B cell (primary cell): ENCODE measurements around the gene PRMT5.

Source experiments
- EZH2 ChIP-seq: IDR thresholded peaks from 2 replicates; pipeline ENCODE4 v1.6.1; 2012; ENCODE audit warnings: borderline replicate concordance, low read depth, mild to moderate bottlenecking, moderate library complexity, low read length; ENCODE audit not compliant: insufficient read depth, poor library complexity, severe bottlenecking
- TF ChIP-seq, protein P1 (sequence below): fragments of 200-600 bp; IDR thresholded peaks from one replicate; pipeline ENCODE4 v1.8.0; 2022; ENCODE audit warnings: antibody characterized with exemption, mild to moderate bottlenecking

GRCh38 chr14:22884076-22884737 is 45.0 kb downstream of the PRMT5 start:
- TF ChIP-seq, protein P1, sequence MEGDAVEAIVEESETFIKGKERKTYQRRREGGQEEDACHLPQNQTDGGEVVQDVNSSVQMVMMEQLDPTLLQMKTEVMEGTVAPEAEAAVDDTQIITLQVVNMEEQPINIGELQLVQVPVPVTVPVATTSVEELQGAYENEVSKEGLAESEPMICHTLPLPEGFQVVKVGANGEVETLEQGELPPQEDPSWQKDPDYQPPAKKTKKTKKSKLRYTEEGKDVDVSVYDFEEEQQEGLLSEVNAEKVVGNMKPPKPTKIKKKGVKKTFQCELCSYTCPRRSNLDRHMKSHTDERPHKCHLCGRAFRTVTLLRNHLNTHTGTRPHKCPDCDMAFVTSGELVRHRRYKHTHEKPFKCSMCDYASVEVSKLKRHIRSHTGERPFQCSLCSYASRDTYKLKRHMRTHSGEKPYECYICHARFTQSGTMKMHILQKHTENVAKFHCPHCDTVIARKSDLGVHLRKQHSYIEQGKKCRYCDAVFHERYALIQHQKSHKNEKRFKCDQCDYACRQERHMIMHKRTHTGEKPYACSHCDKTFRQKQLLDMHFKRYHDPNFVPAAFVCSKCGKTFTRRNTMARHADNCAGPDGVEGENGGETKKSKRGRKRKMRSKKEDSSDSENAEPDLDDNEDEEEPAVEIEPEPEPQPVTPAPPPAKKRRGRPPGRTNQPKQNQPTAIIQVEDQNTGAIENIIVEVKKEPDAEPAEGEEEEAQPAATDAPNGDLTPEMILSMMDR: no peak
- no peak for TF ChIP-seq EZH2
